Common myeloid progenitor, CD34-positive (primary cell): ENCODE results near the gene DIAPH1.

Experiments used
- CTCF ChIA-PET: fragments of 350-600 bp; sonication (Branson Sonifier 250); formaldehyde crosslinking; loops from one replicate; lab custom pipeline; 2021; ENCODE audit warnings: antibody characterized with exemption; lab: Charles Lee
- POLR2A ChIA-PET: fragments of 350-600 bp; sonication (Branson Sonifier 250); formaldehyde crosslinking; loops from one replicate; lab custom pipeline; 2021; ENCODE audit warnings: antibody characterized with exemption; lab: Charles Lee
- DNase-seq, 3 donors: peaks; one replicate each; pipeline versions ENCODE4 v3.0.0 to v3.0.0-alpha.2; 2013
- H3K27ac ChIP-seq, 2 experiments: 1 replicate in 1 of 2; 2 replicates in 1 of 2; pipeline ENCODE4 v1.7.0; 2013; ENCODE audit warnings: inconsistent platforms in 2 of 2, low read length in 2 of 2, mild to moderate bottlenecking in 2 of 2, low read depth in 1 of 2, moderate library complexity in 1 of 2; ENCODE audit not compliant: severe bottlenecking in 2 of 2, insufficient read depth in 1 of 2, poor library complexity in 1 of 2
- H3K27me3 ChIP-seq, 5 experiments: replicated peaks in 2 of 5; 1 replicate in 3 of 5; 2 replicates in 2 of 5; pipeline versions ENCODE4 v1.6.1 to v1.7.0; 2013; ENCODE audit warnings: low read length in 4 of 5, mild to moderate bottlenecking in 2 of 5, moderate library complexity in 2 of 5, inconsistent platforms in 1 of 5; ENCODE audit not compliant: insufficient read depth in 5 of 5, control insufficient read depth in 4 of 5
- H3K36me3 ChIP-seq, 4 experiments: 1 replicate in 2 of 4; 2 replicates in 2 of 4; pipeline versions ENCODE4 v1.6.1 to v1.7.0; 2013; ENCODE audit warnings: low read length in 3 of 4, control low read depth in 1 of 4, mild to moderate bottlenecking in 1 of 4; ENCODE audit not compliant: control insufficient read depth in 4 of 4, insufficient read depth in 4 of 4
- H3K4me1 ChIP-seq, 4 experiments: 1 replicate in 3 of 4; 2 replicates in 1 of 4; pipeline versions ENCODE4 v1.6.1 to v1.7.1; 2013; ENCODE audit warnings: low read length in 3 of 4, mild to moderate bottlenecking in 3 of 4, control low read depth in 1 of 4, inconsistent platforms in 1 of 4, moderate library complexity in 1 of 4; ENCODE audit not compliant: control insufficient read depth in 4 of 4, insufficient read depth in 4 of 4; ENCODE audit errors: control extremely low read depth in 1 of 4
- H3K4me3 ChIP-seq, 7 experiments: 1 replicate in 4 of 7; 2 replicates in 3 of 7; pipeline versions ENCODE4 v1.5.1 to v1.7.0; 2013; ENCODE audit warnings: mild to moderate bottlenecking in 7 of 7, low read length in 6 of 7, moderate library complexity in 6 of 7, inconsistent platforms in 2 of 7, low read depth in 2 of 7, control low read depth in 1 of 7; ENCODE audit not compliant: insufficient read depth in 4 of 7, control insufficient read depth in 1 of 7; ENCODE audit errors: extremely low read depth in 1 of 7
- H3K9me3 ChIP-seq, 5 experiments: 1 replicate in 4 of 5; 2 replicates in 1 of 5; pipeline versions ENCODE4 v1.6.1 to v1.7.1; 2013; ENCODE audit warnings: low read length in 4 of 5, mild to moderate bottlenecking in 2 of 5, inconsistent platforms in 1 of 5, low read depth in 1 of 5, moderate library complexity in 1 of 5; ENCODE audit not compliant: control insufficient read depth in 4 of 5, insufficient read depth in 2 of 5; ENCODE audit errors: control extremely low read depth in 1 of 5
- WGBS: methylation state at CpG from one replicate; pipeline ENCODE4 v1.1.5; 2013; ENCODE audit not compliant: insufficient coverage; 5-methylcytosine and 5-hydroxymethylcytosine counted together

Gene DIAPH1

GRCh38 chr5:141609044-141609443 lies 9.8 kb downstream of the DIAPH1 start:
- Histone ChIP-seq H3K9me3 (peaks cover 0 to 7% (median 4%) of the 10 kb centered on the region in 5 experiments), H3K4me1 (peaks cover 39 to 60% (median 49%) of the 10 kb centered on the region in 4 experiments), H3K27ac (peak overlapping the region in 1 of 2 experiments; percentile 15), H3K27me3 (no peaks in the 10 kb centered on the region), H3K36me3 (peaks cover 0 to 26% (median 4%) of the 10 kb centered on the region in 4 experiments), H3K4me3 (peak overlapping the region in 1 of 7 experiments; percentile 6)
- ChIA-PET POLR2A (interaction anchor here (0.8 kb wide), 1 partner anchor 10 kb away, joined by 3 read pairs; the partner anchor contains the start of gene DIAPH1), CTCF (interaction anchor here (0.6 to 5.3 kb wide), 4 partner anchors 9 to 45 kb away, joined by 3 to 60 read pairs (median 16); partner anchors contain the start of gene DIAPH1)
- DNase-seq = no peak
- no CpG with 5 or more reads among the region's 3 CpGs for WGBS

- ChIA-PET POLR2A (interaction anchor here (0.8 kb wide), 1 partner anchor 10 kb away, joined by 3 read pairs; the partner anchor contains the start of gene DIAPH1), CTCF (interaction anchor here (0.6 to 5.3 kb wide), 5 partner anchors 9 to 45 kb away, joined by 3 to 60 read pairs (median 3); partner anchors contain the start of gene DIAPH1)
- no peak for DNase-seq
- no CpG with 5 or more reads among the region's 1 CpG for WGBS
- H3K4me3 ChIP-seq = peak overlapping the region in 1 of 7 experiments; percentile 2
- peaks cover 0 to 31% (median 5%) of the 10 kb centered on the region in 4 experiments for H3K36me3 ChIP-seq
- H3K27me3 ChIP-seq = no peaks in the 10 kb centered on the region
- peaks cover 0 to 11% (median 8%) of the 10 kb centered on the region in 5 experiments for H3K9me3 ChIP-seq
- H3K4me1 ChIP-seq = peaks cover 40 to 61% (median 49%) of the 10 kb centered on the region in 4 experiments
- H3K27ac ChIP-seq = peak overlapping the region; percentile 26 to 74
Measured at GRCh38 chr5:141608557-141608956, 10.2 kb downstream of the DIAPH1 start.

- peaks cover 36 to 61% (median 47%) of the 10 kb centered on the region in 4 experiments for H3K4me1 ChIP-seq
- no peak for DNase-seq
- ChIA-PET POLR2A (interaction anchor here (0.9 kb wide), 1 partner anchor 10 kb away, joined by 4 read pairs; no protein-coding TSS in a partner anchor), CTCF (interaction anchor here (0.8 to 5.3 kb wide), 7 partner anchors 10 to 354 kb away, joined by 3 to 60 read pairs (median 4); partner anchors contain the start of genes DIAPH1, HDAC3 and RELL2)
- WGBS = 86% methylated on average over 2 of the region's 2 CpGs
- peaks cover 0 to 13% (median 8%) of the 10 kb centered on the region in 5 experiments for H3K9me3 ChIP-seq
- H3K27ac ChIP-seq = peak overlapping the region; percentile 26 to 74
- H3K4me3 ChIP-seq = peak overlapping the region in 1 of 7 experiments; percentile 1
- H3K36me3 ChIP-seq = peaks cover 0 to 36% (median 5%) of the 10 kb centered on the region in 4 experiments
- no peaks in the 10 kb centered on the region for H3K27me3 ChIP-seq
Measured at GRCh38 chr5:141608046-141608445, 10.8 kb downstream of the DIAPH1 start.

- 0% methylated on average over 5 of the region's 6 CpGs for WGBS
- peak overlapping the region in 4 of 7 experiments; percentile 33 to 56 (median 46) for H3K4me3 ChIP-seq
- ChIA-PET POLR2A (interaction anchor here (1.0 to 1.3 kb wide), 2 partner anchors 9 to 12 kb away, joined by 5 to 8 read pairs; no protein-coding TSS in a partner anchor), CTCF (interaction anchor here (0.6 to 5.3 kb wide), 5 partner anchors 9 to 39 kb away, joined by 3 to 60 read pairs (median 5); partner anchors contain the start of gene DIAPH1)
- no peaks in the 10 kb centered on the region for H3K27me3 ChIP-seq
- peak overlapping the region in 1 of 2 experiments; percentile 74 for H3K27ac ChIP-seq
- DNase-seq = peak; percentile 97 to 100 (median 99)
- H3K36me3 ChIP-seq = peaks cover 0 to 32% (median 4%) of the 10 kb centered on the region in 4 experiments
- peaks cover 0 to 17% (median 8%) of the 10 kb centered on the region in 5 experiments for H3K9me3 ChIP-seq
- peaks cover 32 to 63% (median 45%) of the 10 kb centered on the region in 4 experiments for H3K4me1 ChIP-seq
Measured at GRCh38 chr5:141605523-141606277, 13.1 kb downstream of the DIAPH1 start.

- H3K9me3 ChIP-seq = peaks cover 0 to 17% (median 8%) of the 10 kb centered on the region in 5 experiments
- H3K4me1 ChIP-seq = peaks cover 28 to 54% (median 42%) of the 10 kb centered on the region in 4 experiments
- CTCF ChIA-PET = interaction anchor here (1.0 to 9.0 kb wide), 4 partner anchors 11 to 40 kb away, joined by 3 to 88 read pairs (median 14); partner anchors contain the start of gene DIAPH1
- peaks cover 0 to 32% (median 4%) of the 10 kb centered on the region in 4 experiments for H3K36me3 ChIP-seq
- peak in 2 of 3 donors; percentile 61 to 62 for DNase-seq
- peak overlapping the region; percentile 0 to 74 for H3K27ac ChIP-seq
- 92% methylated on average over 3 of the region's 6 CpGs for WGBS
- no peaks in the 10 kb centered on the region for H3K27me3 ChIP-seq
- POLR2A ChIA-PET = no interaction called here
- H3K4me3 ChIP-seq = peak overlapping the region in 2 of 7 experiments; percentile 7 to 44
Measured at GRCh38 chr5:141603923-141604717, 14.7 kb downstream of the DIAPH1 start.

GRCh38 chr5:141602606-141603005 lies 16.2 kb downstream of the DIAPH1 start:
- peaks cover 0 to 33% (median 4%) of the 10 kb centered on the region in 4 experiments for H3K36me3 ChIP-seq
- no peak overlapping the region for H3K27ac ChIP-seq
- peaks cover 0 to 20% (median 8%) of the 10 kb centered on the region in 5 experiments for H3K9me3 ChIP-seq
- ChIA-PET CTCF (interaction anchor here (1.1 to 9.0 kb wide), 6 partner anchors 10 to 62 kb away, joined by 3 to 88 read pairs (median 6); partner anchors contain the start of gene DIAPH1), POLR2A (interaction anchor here (1.1 kb wide), 1 partner anchor 16 kb away, joined by 3 read pairs; the partner anchor contains the start of gene DIAPH1)
- no peaks in the 10 kb centered on the region for H3K27me3 ChIP-seq
- H3K4me3 ChIP-seq = peak overlapping the region in 1 of 7 experiments; percentile 2
- WGBS = no CpG with 5 or more reads among the region's 1 CpG
- DNase-seq = no peak
- H3K4me1 ChIP-seq = peaks cover 18 to 44% (median 30%) of the 10 kb centered on the region in 4 experiments
